Ascending aorta (tissue), 2 donors: ENCODE measurements around the gene PITPNC1. TPM values are rescaled to one million over a fixed set of nuclear protein-coding genes. Genes with fewer than 3 reads are reported as not detected.

ENCODE experiments used
- DNase-seq, 2 donors: peaks; one replicate each; pipeline ENCODE4 v3.0.0-alpha.2; 2019; ENCODE audit warnings: low spot score in 2 of 2
- H3K27ac ChIP-seq, 2 donors: fragments of 200-600 bp; sonication (generic); one replicate each; pipeline ENCODE4 v1.5.1; 2016 to 2017; ENCODE audit warnings: mild to moderate bottlenecking in 1 of 2
- H3K27me3 ChIP-seq: fragments of 200-600 bp; sonication (generic); one replicate; pipeline ENCODE4 v1.5.1; 2017
- H3K36me3 ChIP-seq, 2 donors: fragments of 200-600 bp; sonication (generic); one replicate each; pipeline ENCODE4 v1.5.1; 2016
- H3K4me1 ChIP-seq, 2 donors: fragments of 200-600 bp; sonication (generic); one replicate each; pipeline ENCODE4 v1.5.1; 2016 to 2017; ENCODE audit warnings: mild to moderate bottlenecking in 1 of 2
- H3K4me3 ChIP-seq, 2 donors: fragments of 200-600 bp; sonication (generic); one replicate each; pipeline ENCODE4 v1.5.1; 2016 to 2017; ENCODE audit warnings: mild to moderate bottlenecking in 1 of 2
- H3K9me3 ChIP-seq, 2 donors: fragments of 200-600 bp; sonication (generic); one replicate each; pipeline ENCODE4 v1.5.1; 2016
- CTCF ChIP-seq, 3 experiments: fragments of 200-600 bp in 2 of 3; fragments of 450-650 bp in 1 of 3; sonication (generic) in 2 of 3; IDR thresholded peaks; one replicate each; pipeline ENCODE4 v1.5.1; 2016 to 2019; ENCODE audit warnings: antibody characterized with exemption in 3 of 3, mild to moderate bottlenecking in 1 of 3, moderate library complexity in 1 of 3
- intact Hi-C: fragments of 100-400 bp; cut with DNase I; formaldehyde crosslinking; loops from one replicate; pipeline ENCODE4 v1.15.1; 2023
- total RNA-seq: library from RNA; depleted of rRNA; stranded (reverse); fragments of >200 nt; gene quantifications from one replicate; pipeline ENCODE4 v1.1.0, GENCODE V29; 2016

Gene PITPNC1
- total RNA-seq, 1 donor from 2014 or later: 10.9 TPM

- intact Hi-C loops: loop anchor here (10.0 kb wide), 1 partner anchor 742 kb away; the partner anchor contains the start of gene WIPI1
- DNase-seq: no peak
- H3K27me3 ChIP-seq: no peaks in the 10 kb centered on the region
- no peak overlapping the region for H3K27ac ChIP-seq
- no peaks in the 10 kb centered on the region for H3K9me3 ChIP-seq
- no peaks in the 10 kb centered on the region for H3K36me3 ChIP-seq
- no peaks in the 10 kb centered on the region for H3K4me1 ChIP-seq
- TF ChIP-seq CTCF (IDR thresholded peaks at IDR 0.05): no peak
- H3K4me3 ChIP-seq: no peak overlapping the region
Observed at GRCh38 chr17:67713169-67713568, 336.1 kb downstream of the PITPNC1 start.

GRCh38 chr17:67716405-67716798 is 339.3 kb downstream of the PITPNC1 start:
- Histone ChIP-seq H3K9me3 (no peaks in the 10 kb centered on the region), H3K27ac (no peak overlapping the region), H3K4me1 (peaks cover 5 to 11% of the 10 kb centered on the region in 2 donors), H3K27me3 (no peaks in the 10 kb centered on the region), H3K4me3 (no peak overlapping the region), H3K36me3 (peaks cover 13 to 18% of the 10 kb centered on the region in 2 donors)
- intact Hi-C loops: loop anchor here (5.0 to 10.0 kb wide), 3 partner anchors 386 to 796 kb away; partner anchors contain the start of genes PRKAR1A and WIPI1
- DNase-seq: no peak
- TF ChIP-seq CTCF (IDR thresholded peaks at IDR 0.05): no peak

- Histone ChIP-seq H3K9me3 (no peaks in the 10 kb centered on the region), H3K27ac (peak overlapping the region; percentile 75 to 92), H3K4me3 (peak overlapping the region; percentile 91 to 97), H3K36me3 (peaks cover 21 to 26% of the 10 kb centered on the region in 2 donors), H3K27me3 (no peaks in the 10 kb centered on the region), H3K4me1 (peaks cover 5 to 11% of the 10 kb centered on the region in 2 donors)
- intact Hi-C loops: loop anchor here (1.0 to 10.0 kb wide), 7 partner anchors 108 to 795 kb away; partner anchors contain the start of genes BPTF, KPNA2, PRKAR1A and PSMD12
- DNase-seq: no peak
- TF ChIP-seq CTCF (IDR thresholded peaks at IDR 0.05): no peak
Observed at GRCh38 chr17:67717192-67717623, 340.1 kb downstream of the PITPNC1 start.

GRCh38 chr17:67717624-67718324 is 340.7 kb downstream of the PITPNC1 start, which contains the start of gene NOL11:
Gene NOL11, plus strand, starts transcription at chr17:67717936. Its CDS starts 12 bp downstream, at chr17:67717948.
- no peaks in the 10 kb centered on the region for H3K9me3 ChIP-seq
- intact Hi-C loops: loop anchor here (1.0 to 10.0 kb wide), 7 partner anchors 108 to 795 kb away; partner anchors contain the start of genes BPTF, KPNA2, PRKAR1A and PSMD12

More at GRCh38 chr17:67717624-67718324, 340.7 kb downstream of the PITPNC1 start, which contains the start of gene NOL11:
- H3K4me3 ChIP-seq: peak within 1 kb of the TSS; percentile 91 to 97
- TF ChIP-seq CTCF (IDR thresholded peaks at IDR 0.05): peak; percentile 85 to 92 (median 87)
- no peaks in the 10 kb centered on the region for H3K27me3 ChIP-seq
- peak; percentile 95 to 100 for DNase-seq
- peaks cover 5 to 11% of the 10 kb centered on the region in 2 donors for H3K4me1 ChIP-seq
- peaks cover 27 to 31% of the 10 kb centered on the region in 2 donors for H3K36me3 ChIP-seq
- H3K27ac ChIP-seq: peak within 1 kb of the TSS; percentile 89 to 92
